Measurements from ENCODE around the gene KCNJ3.

Gene KCNJ3

DNA sequence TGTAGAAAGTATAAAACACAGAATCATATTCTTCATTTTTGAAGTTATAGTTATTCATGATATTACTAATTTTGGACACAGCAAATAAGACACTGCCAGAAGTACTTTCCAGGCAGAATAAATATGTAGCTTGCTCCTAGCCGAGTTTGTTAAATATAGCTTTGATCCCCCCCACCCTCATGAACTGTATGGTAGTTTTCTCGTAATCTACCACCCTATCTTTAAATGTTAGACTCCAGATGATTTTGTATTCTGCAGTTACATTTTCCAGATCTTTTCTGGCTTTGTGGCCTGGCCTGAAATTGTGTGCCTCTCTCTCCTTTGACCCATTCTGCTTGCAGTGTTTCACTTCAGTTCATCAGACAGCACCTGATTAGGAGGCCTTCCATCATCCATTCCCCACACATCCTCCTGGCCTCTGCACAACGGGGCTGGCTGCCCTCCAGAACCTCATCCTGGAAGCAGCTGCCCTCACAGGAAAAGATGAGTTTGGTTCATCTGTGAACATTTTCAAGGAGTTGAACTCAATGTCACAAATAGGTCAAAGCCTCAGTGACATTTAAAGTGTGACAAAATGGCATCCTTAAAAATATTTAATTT is 4.7 kb upstream of the KCNJ3 start:
- in situ Hi-C loops (cut with HindIII; ENCODE audit: low sequenced_read_pairs): no loop called here
- TF ChIP-seq, protein P1, sequence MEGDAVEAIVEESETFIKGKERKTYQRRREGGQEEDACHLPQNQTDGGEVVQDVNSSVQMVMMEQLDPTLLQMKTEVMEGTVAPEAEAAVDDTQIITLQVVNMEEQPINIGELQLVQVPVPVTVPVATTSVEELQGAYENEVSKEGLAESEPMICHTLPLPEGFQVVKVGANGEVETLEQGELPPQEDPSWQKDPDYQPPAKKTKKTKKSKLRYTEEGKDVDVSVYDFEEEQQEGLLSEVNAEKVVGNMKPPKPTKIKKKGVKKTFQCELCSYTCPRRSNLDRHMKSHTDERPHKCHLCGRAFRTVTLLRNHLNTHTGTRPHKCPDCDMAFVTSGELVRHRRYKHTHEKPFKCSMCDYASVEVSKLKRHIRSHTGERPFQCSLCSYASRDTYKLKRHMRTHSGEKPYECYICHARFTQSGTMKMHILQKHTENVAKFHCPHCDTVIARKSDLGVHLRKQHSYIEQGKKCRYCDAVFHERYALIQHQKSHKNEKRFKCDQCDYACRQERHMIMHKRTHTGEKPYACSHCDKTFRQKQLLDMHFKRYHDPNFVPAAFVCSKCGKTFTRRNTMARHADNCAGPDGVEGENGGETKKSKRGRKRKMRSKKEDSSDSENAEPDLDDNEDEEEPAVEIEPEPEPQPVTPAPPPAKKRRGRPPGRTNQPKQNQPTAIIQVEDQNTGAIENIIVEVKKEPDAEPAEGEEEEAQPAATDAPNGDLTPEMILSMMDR (IDR thresholded peaks at IDR 0.05; ENCODE audit: low read depth, low read length, missing control alignments): no peak
- no peak overlapping the region for H3K4me3 ChIP-seq (ENCODE audit: low read depth, low read length)
- no peak for DNase-seq (ENCODE audit: low read depth)

DNA sequence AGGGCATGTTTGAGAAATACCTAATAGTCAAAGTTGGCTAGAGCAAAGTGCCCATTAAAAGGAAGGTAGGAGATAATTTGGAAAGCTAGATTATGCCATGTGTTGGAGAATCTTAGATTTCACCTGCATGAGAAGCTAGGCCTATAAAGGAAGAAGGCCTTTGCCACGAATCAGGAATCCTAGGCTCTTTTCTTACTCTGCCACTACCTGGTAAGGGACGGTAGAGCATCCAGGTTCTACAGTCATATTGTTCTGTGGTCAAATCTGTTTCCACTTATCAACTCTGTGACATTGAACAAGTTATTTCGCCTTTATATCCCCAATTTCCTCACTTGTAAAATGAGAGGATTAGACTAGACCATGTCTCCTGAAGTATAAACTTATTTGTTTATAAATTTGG is 3.6 kb upstream of the KCNJ3 start:
- DNase-seq (ENCODE audit: low read depth): no peak
- H3K4me3 ChIP-seq (ENCODE audit: low read depth, low read length): no peak overlapping the region
- in situ Hi-C loops (cut with HindIII; ENCODE audit: low sequenced_read_pairs): no loop called here
- TF ChIP-seq, protein P1 (IDR thresholded peaks at IDR 0.05; ENCODE audit: low read depth, low read length, missing control alignments): no peak

- in situ Hi-C loops (cut with HindIII; ENCODE audit: low sequenced_read_pairs): no loop called here
- no peak for DNase-seq (ENCODE audit: low read depth)
- TF ChIP-seq, protein P1 (IDR thresholded peaks at IDR 0.05; ENCODE audit: low read depth, low read length, missing control alignments): no peak
- H3K4me3 ChIP-seq (ENCODE audit: low read depth, low read length): no peak overlapping the region
These were observed 2.1 kb upstream of the KCNJ3 start for GRCh38 chr2:154696369-154696768.

GRCh38 chr2:154696810-154697417 is 1.6 kb upstream of the KCNJ3 start:
- TF ChIP-seq, protein P1 (IDR thresholded peaks at IDR 0.05; ENCODE audit: low read depth, low read length, missing control alignments): no peak
- no peak for DNase-seq (ENCODE audit: low read depth)
- in situ Hi-C loops (cut with HindIII; ENCODE audit: low sequenced_read_pairs): no loop called here
- H3K4me3 ChIP-seq (ENCODE audit: low read depth, low read length): peak overlapping the region; percentile 38

DNA sequence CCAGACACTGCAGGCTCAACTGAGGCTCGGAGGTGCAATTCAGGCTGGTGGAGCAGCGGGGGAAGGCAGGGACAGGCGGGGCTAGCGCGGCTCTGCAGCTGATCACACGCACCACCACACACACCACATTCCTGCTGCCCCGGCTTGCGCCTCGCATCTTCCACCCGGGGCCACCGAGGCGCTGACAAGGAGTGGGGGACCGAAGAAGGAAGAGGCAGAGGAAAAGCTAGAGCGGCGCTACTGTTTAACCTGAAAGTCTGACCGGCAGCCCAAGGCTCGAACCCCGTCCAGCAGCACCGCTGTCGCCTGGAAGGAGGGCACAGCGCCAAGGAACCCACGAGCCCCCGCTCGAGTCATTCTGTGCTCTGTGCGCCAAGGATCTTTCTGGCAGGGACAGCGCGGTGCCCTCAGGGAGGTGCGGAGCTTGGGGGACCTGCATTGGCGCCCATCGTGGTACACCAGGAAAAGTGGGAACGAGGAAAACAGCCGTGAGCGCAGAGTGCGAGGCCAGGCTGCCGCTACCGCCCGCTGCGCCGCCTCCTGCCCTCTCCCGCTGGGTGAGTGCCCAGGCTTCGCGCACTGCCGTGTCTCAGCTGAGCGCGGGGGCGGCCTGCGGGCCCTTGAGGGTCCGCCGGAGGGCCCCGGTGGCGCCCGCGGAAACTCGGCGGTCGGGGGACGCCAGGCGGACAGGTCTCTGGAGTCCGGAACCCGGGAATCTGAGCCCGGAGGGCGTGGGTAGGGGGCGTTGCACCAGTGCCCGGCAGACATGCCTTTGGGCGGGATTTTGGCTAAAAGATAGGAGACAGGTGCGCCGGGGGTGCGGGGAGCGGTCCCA is 860 bp upstream of the KCNJ3 start:
- no peak for DNase-seq (ENCODE audit: low read depth)
- in situ Hi-C loops (cut with HindIII; ENCODE audit: low sequenced_read_pairs): no loop called here
- H3K4me3 ChIP-seq (ENCODE audit: low read depth, low read length): peak overlapping the region; percentile 38

More for the DNA sequence above, 860 bp upstream of the KCNJ3 start:
- TF ChIP-seq, protein P1 (IDR thresholded peaks at IDR 0.05; ENCODE audit: low read depth, low read length, missing control alignments): no peak
